H9 (cell line): ENCODE measurements around the gene DAAM1. TPM values are rescaled to one million over a fixed set of nuclear protein-coding genes. Genes with fewer than 3 reads are reported as not detected.

Source experiments
- DNase-seq: peaks from one replicate; pipeline ENCODE4 v3.0.0-alpha.2; 2017
- H2AFZ ChIP-seq: one replicate; pipeline ENCODE4 v1.6.1; 2013; ENCODE audit warnings: mild to moderate bottlenecking, low read length, control low read depth, moderate library complexity
- H2AK5ac ChIP-seq: 2 replicates; pipeline ENCODE4 v1.6.1; 2013; ENCODE audit warnings: low read length, control low read depth, mixed read lengths; ENCODE audit not compliant: insufficient read length
- H2BK120ac ChIP-seq: one replicate; pipeline ENCODE4 v1.6.1; 2013; ENCODE audit warnings: low read depth, mild to moderate bottlenecking, low read length, control low read depth, inconsistent platforms; ENCODE audit not compliant: poor library complexity, severe bottlenecking
- H2BK12ac ChIP-seq: 2 replicates; pipeline ENCODE4 v1.6.1; 2013; ENCODE audit warnings: low read length, control low read depth, mixed read lengths, low read depth; ENCODE audit not compliant: insufficient read length
- H2BK15ac ChIP-seq: 2 replicates; pipeline ENCODE4 v1.6.1; 2013; ENCODE audit warnings: low read depth, low read length, control low read depth
- H2BK20ac ChIP-seq: one replicate; pipeline ENCODE4 v1.6.1; 2013; ENCODE audit warnings: low read depth, mild to moderate bottlenecking, low read length, control low read depth, inconsistent platforms; ENCODE audit not compliant: poor library complexity, severe bottlenecking
- H2BK5ac ChIP-seq: 2 replicates; pipeline ENCODE4 v1.6.1; 2013; ENCODE audit warnings: low read length, control low read depth, mixed read lengths; ENCODE audit not compliant: insufficient read length
- H3K14ac ChIP-seq: 2 replicates; pipeline ENCODE4 v1.6.1; 2013; ENCODE audit warnings: low read length, control low read depth; ENCODE audit not compliant: insufficient read depth
- H3K18ac ChIP-seq: 2 replicates; pipeline ENCODE4 v1.6.1; 2013; ENCODE audit warnings: low read depth, mild to moderate bottlenecking, mixed read lengths, low read length, control low read depth; ENCODE audit not compliant: insufficient read length
- H3K23ac ChIP-seq: 2 replicates; pipeline ENCODE4 v1.6.1; 2013; ENCODE audit warnings: low read length, control low read depth, mixed read lengths, low read depth; ENCODE audit not compliant: insufficient read length
- H3K23me2 ChIP-seq: 2 replicates; pipeline ENCODE4 v1.6.1; 2013; ENCODE audit warnings: low read depth, mild to moderate bottlenecking, mixed read lengths, low read length, control low read depth; ENCODE audit not compliant: insufficient read length, poor library complexity, severe bottlenecking
- H3K27ac ChIP-seq: 2 replicates; pipeline ENCODE4 v1.5.1; 2013; ENCODE audit warnings: low read length, control low read depth, mixed read lengths, low read depth; ENCODE audit not compliant: insufficient read length
- H3K27me3 ChIP-seq: 2 replicates; pipeline ENCODE4 v1.6.1; 2013; ENCODE audit warnings: low read length, control low read depth, inconsistent platforms; ENCODE audit not compliant: insufficient read depth
- H3K4ac ChIP-seq: 2 replicates; pipeline ENCODE4 v1.6.1; 2013; ENCODE audit warnings: low read depth, mild to moderate bottlenecking, control low read depth, inconsistent platforms, low read length, moderate library complexity
- H3K4me1 ChIP-seq: 2 replicates; pipeline ENCODE4 v1.6.1; 2013; ENCODE audit warnings: low read length, control low read depth, inconsistent platforms; ENCODE audit not compliant: insufficient read depth
- H3K4me2 ChIP-seq: 2 replicates; pipeline ENCODE4 v1.6.1; 2013; ENCODE audit warnings: low read length, control low read depth, mixed read lengths; ENCODE audit not compliant: insufficient read length, insufficient read depth
- H3K56ac ChIP-seq: 2 replicates; pipeline ENCODE4 v1.6.1; 2013; ENCODE audit warnings: low read depth, mild to moderate bottlenecking, mixed read lengths, low read length, control low read depth; ENCODE audit not compliant: insufficient read length
- H3K79me1 ChIP-seq: 2 replicates; pipeline ENCODE4 v1.6.1; 2013; ENCODE audit warnings: low read depth, mild to moderate bottlenecking, moderate library complexity, low read length, control low read depth, inconsistent platforms; ENCODE audit not compliant: insufficient read depth, poor library complexity, severe bottlenecking
- H3K79me2 ChIP-seq: 2 replicates; pipeline ENCODE4 v1.6.1; 2013; ENCODE audit warnings: low read length, control low read depth, inconsistent platforms; ENCODE audit not compliant: insufficient read depth
- H3K9ac ChIP-seq: 2 replicates; pipeline ENCODE4 v1.6.1; 2013; ENCODE audit warnings: low read length, control low read depth, mixed read lengths; ENCODE audit not compliant: insufficient read length; ENCODE audit errors: extremely low read depth
- H3K9me3 ChIP-seq: one replicate; pipeline ENCODE4 v1.6.1; 2013; ENCODE audit warnings: low read depth, low read length, inconsistent platforms; ENCODE audit not compliant: control insufficient read depth
- H3T11ph ChIP-seq: one replicate; pipeline ENCODE4 v1.6.1; 2013; ENCODE audit warnings: mild to moderate bottlenecking, low read length, control low read depth, inconsistent platforms
- H4K20me1 ChIP-seq: one replicate; pipeline ENCODE4 v1.6.1; 2013; ENCODE audit not compliant: control insufficient read depth, insufficient read length, insufficient read depth
- H4K5ac ChIP-seq: 2 replicates; pipeline ENCODE4 v1.6.1; 2013; ENCODE audit warnings: low read depth, mild to moderate bottlenecking, mixed read lengths, low read length, control low read depth; ENCODE audit not compliant: insufficient read length
- H4K8ac ChIP-seq: replicated peaks from 2 replicates; pipeline ENCODE4 v1.6.1; 2013; ENCODE audit warnings: low read length, control low read depth, mixed read lengths, low read depth; ENCODE audit not compliant: insufficient read length
- H4K91ac ChIP-seq: 2 replicates; pipeline ENCODE4 v1.6.1; 2013; ENCODE audit warnings: low read depth, mild to moderate bottlenecking, moderate library complexity, mixed read lengths, low read length, control low read depth; ENCODE audit not compliant: insufficient read length
- H3K27ac Mint-ChIP-seq, 3 experiments: 2 replicates in 2 of 3; 3 replicates in 1 of 3; pipeline ENCODE4 v1.8.0; 2020 to 2021; ENCODE audit warnings: mixed read lengths in 3 of 3, mild to moderate bottlenecking in 1 of 3, moderate library complexity in 1 of 3
- H3K27me3 Mint-ChIP-seq: 2 replicates; pipeline ENCODE4 v1.8.0; 2021; ENCODE audit warnings: low read depth, mild to moderate bottlenecking, moderate library complexity, mixed read lengths
- H3K36me3 Mint-ChIP-seq, 3 experiments: 2 replicates in 2 of 3; 3 replicates in 1 of 3; pipeline ENCODE4 v1.8.0; 2020 to 2021; ENCODE audit warnings: low read depth in 3 of 3, mixed read lengths in 3 of 3; ENCODE audit not compliant: insufficient read depth in 1 of 3
- H3K4me1 Mint-ChIP-seq, 2 experiments: 2 replicates each; pipeline ENCODE4 v1.8.0; 2020; ENCODE audit warnings: mixed read lengths in 2 of 2
- H3K4me3 Mint-ChIP-seq, 2 experiments: 2 replicates in 1 of 2; 3 replicates in 1 of 2; pipeline ENCODE4 v1.8.0; 2020 to 2021; ENCODE audit warnings: mild to moderate bottlenecking in 2 of 2, mixed read lengths in 2 of 2, moderate library complexity in 1 of 2
- H3K9me3 Mint-ChIP-seq, 2 experiments: 2 replicates in 1 of 2; 3 replicates in 1 of 2; pipeline ENCODE4 v1.8.0; 2020; ENCODE audit warnings: mild to moderate bottlenecking in 2 of 2, mixed read lengths in 2 of 2, moderate library complexity in 1 of 2
- WGBS: extraction: QIAGEN DNeasy Blood & Tissue Kit; methylation state at CpG from one replicate; pipeline ENCODE4 v1.1.7; 2013; ENCODE audit warnings: missing lambda C conversion rate, low lambda C conversion rate, mixed read lengths; ENCODE audit not compliant: insufficient read length; ENCODE audit errors: extremely low coverage; 5-methylcytosine and 5-hydroxymethylcytosine counted together
- total RNA-seq: library from RNA; stranded (reverse); gene quantifications from 2 replicates; pipeline ENCODE4 v1.2.1, GENCODE V29; 2021
- TF ChIP-seq, protein P1 (sequence below): fragments of 200-600 bp; sonication (generic); conservative IDR thresholded peaks from 3 replicates; pipeline ENCODE4 v1.8.0; 2021; ENCODE audit warnings: antibody characterized with exemption, mild to moderate bottlenecking

DAAM1 gene
- total RNA-seq, 1 experiment from 2014 or later = 19.5 TPM

DNA sequence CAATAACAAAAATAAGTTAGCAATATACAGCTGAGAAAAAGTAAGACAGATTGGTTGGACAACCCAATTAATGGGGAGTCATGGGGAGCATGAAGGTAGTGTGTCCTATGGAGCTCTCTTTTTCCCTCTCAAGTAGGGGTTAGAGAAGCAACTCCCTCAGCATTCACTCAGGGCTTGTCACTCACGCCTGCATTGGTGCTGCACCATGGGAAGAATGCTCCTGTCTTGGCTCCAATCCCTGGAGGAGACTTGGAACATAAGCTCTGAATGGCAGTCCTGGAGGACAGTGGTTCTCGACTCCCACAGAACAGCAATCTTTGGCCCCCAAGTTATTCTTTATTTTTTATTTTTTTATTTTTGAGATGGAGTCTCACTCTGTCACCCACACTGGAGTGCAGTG, 113.8 kb downstream of the DAAM1 start:
- H2BK12ac ChIP-seq = no peak overlapping the region
- no CpG with 5 or more reads among the region's 2 CpGs for WGBS
- H2BK20ac ChIP-seq = no peak overlapping the region
- H3K27ac ChIP-seq = no peak overlapping the region
- no peak overlapping the region for H4K8ac ChIP-seq
- no peaks in the 10 kb centered on the region for H3K9me3 Mint-ChIP-seq
- no peak overlapping the region for H3K9ac ChIP-seq
- no peak overlapping the region for H3K56ac ChIP-seq
- H3K27ac Mint-ChIP-seq = no peak overlapping the region
- no peak overlapping the region for H2AK5ac ChIP-seq
- H3K4me1 Mint-ChIP-seq = peaks cover 11 to 12% of the 10 kb centered on the region in 2 experiments
- no peaks in the 10 kb centered on the region for H3K23me2 ChIP-seq
- no peak overlapping the region for H3K4me2 ChIP-seq
- H3K27me3 Mint-ChIP-seq = no peaks in the 10 kb centered on the region
- no peak for DNase-seq
- no peak overlapping the region for H3K14ac ChIP-seq
- no peak overlapping the region for H3K23ac ChIP-seq
- no peak overlapping the region for H2BK120ac ChIP-seq
- H3K36me3 Mint-ChIP-seq = no peaks in the 10 kb centered on the region
- H3K4me3 Mint-ChIP-seq = no peak overlapping the region
- no peak overlapping the region for H4K5ac ChIP-seq
- H3K9me3 ChIP-seq = no peaks in the 10 kb centered on the region
- no peak overlapping the region for H2AFZ ChIP-seq
- H2BK15ac ChIP-seq = no peak overlapping the region
- no peak overlapping the region for H3K4ac ChIP-seq
- no peaks in the 10 kb centered on the region for H3K27me3 ChIP-seq
- H3K4me1 ChIP-seq = peaks cover 5% of the 10 kb centered on the region; the same call in 1 of the 2 replicates
- no peaks in the 10 kb centered on the region for H4K20me1 ChIP-seq
- no peak overlapping the region for H3K18ac ChIP-seq
- TF ChIP-seq, protein P1, sequence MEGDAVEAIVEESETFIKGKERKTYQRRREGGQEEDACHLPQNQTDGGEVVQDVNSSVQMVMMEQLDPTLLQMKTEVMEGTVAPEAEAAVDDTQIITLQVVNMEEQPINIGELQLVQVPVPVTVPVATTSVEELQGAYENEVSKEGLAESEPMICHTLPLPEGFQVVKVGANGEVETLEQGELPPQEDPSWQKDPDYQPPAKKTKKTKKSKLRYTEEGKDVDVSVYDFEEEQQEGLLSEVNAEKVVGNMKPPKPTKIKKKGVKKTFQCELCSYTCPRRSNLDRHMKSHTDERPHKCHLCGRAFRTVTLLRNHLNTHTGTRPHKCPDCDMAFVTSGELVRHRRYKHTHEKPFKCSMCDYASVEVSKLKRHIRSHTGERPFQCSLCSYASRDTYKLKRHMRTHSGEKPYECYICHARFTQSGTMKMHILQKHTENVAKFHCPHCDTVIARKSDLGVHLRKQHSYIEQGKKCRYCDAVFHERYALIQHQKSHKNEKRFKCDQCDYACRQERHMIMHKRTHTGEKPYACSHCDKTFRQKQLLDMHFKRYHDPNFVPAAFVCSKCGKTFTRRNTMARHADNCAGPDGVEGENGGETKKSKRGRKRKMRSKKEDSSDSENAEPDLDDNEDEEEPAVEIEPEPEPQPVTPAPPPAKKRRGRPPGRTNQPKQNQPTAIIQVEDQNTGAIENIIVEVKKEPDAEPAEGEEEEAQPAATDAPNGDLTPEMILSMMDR = no peak
- H3K79me2 ChIP-seq = no peaks in the 10 kb centered on the region
- no peak overlapping the region for H3T11ph ChIP-seq
- no peak overlapping the region for H2BK5ac ChIP-seq
- H3K79me1 ChIP-seq = no peaks in the 10 kb centered on the region
- no peak overlapping the region for H4K91ac ChIP-seq
